Measurements from ENCODE around the gene PLEKHG5.
A peak's percentile ranks its signal among the peaks of the same experiment; 100 is the strongest.
"Not testable (repeated sequence)": the region's sequence is repeated elsewhere in the genome, so short reads cannot be mapped to it uniquely, and the experiment has no call there.

Gene PLEKHG5

DNA sequence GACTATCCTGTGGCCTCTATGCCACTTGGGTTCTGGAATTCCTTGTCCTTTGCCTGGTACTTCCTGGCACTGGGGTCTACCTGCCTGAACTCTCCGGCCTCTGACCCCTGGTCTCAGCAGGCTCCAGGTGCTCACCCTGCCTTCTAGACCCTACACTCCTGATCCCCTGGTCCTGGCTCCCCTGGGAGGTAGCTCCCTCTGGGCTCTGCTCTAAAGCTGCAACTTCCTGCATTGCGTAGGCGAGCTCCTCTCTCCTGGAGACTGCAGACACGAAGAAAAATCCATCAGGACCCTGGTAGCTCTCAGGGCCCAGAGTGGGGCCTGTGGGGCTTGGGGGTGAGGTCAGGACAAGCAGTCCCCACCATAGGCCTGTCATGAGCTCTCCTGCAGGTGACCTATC, 7.8 kb upstream of the PLEKHG5 start:
- DNase-seq (ENCODE audit: low read depth, low spot score): no peak
- no peak overlapping the region for H3K4me3 ChIP-seq (ENCODE audit: low read length)

DNA sequence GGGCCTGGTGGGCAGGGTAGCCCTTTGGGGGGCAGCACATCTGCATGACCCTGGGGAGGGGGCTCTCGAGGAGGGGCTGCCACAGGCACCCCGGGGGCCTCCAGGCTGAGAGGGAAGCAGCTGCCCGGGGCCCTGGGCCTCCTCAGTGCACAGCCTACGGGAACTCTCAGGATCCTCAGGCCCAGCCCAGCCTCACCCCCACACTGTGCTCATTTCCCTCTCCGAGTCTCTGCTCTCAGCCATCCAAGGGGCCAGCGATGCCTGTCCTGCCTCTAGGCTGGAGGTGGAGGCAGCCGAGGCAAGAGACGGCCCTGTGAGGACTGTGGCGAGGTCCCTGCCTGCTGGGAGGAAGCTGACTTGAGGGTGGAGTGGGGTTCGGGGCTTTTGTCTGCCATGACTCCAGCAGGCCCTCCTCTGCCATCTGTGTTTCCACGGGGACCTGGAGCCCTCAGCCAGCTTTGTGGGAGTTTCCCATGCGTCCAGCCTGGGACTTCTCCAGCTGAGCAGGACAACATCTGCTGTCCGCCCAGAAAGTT, 7.2 kb upstream of the PLEKHG5 start:
- H3K4me3 ChIP-seq (ENCODE audit: low read length): no peak overlapping the region
- DNase-seq (ENCODE audit: low read depth, low spot score): no peak

DNA sequence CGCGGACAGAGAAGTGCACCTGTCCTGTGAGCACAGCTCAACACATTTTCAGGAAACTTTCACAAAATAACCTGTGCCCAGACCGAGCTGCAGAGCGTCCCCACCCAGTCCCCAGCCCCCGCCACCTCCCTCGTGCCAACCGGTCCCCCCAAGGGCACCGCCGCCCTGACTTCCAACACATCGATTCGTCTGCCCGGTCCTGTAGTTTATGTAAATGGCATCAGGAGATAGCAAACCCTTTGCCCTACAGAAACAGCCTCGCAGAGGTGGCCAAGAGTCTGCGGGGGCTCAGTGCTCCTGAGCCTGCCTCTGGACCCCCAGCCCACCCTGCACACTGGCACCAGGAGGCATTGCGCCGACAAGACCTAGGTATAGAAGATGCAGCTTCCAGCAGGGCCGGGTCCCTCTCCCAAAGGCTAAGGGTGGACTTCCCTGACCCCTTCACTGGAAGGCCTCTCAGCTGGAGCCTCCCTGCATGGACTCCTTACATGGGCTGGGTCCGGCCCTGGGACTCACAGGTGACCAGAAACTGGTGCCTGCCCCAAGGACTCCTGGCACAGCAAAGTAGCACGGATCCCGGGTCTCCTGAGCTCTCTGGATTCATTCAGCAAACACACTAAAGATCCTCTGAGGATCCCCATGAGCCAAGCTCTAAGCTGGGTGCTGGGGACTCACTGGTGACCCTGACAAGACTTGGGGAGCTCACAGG, 6.6 kb upstream of the PLEKHG5 start:
- H3K4me3 ChIP-seq (ENCODE audit: low read length): peak overlapping the region; percentile 59
- DNase-seq (ENCODE audit: low read depth, low spot score): no peak

DNA sequence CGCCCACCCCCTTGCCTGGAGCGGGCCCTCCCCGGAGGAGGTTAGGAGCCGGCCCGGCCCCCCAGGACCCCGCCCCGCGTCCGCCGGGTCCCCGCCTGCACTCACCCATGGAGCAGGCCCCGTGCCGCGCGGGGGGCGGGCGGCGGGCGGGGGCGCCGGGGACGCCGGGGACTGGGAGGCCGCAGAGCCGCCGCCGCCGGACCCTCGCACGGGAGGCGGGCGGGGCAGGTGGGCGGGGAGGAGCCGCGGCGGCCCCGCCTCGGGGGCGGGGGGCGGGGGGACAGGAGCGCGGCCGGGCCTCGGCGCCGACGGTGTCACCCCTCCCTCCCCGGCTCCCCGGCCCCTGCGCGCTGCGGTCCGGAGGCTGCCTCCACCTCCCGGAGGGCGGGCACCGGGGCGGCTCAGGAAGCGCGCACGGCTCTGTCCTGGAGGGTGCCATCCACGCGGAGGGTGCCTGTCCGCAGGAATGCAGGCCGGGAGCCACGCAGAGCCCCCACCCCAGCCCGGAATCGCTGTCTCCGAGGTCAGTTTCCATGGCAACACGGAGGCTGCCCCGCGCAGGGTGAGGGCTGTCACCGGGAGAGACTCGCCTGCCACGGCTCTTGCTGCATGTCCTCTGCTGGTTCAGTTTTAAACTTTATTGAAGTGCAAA, 5.9 kb upstream of the PLEKHG5 start:
- DNase-seq (ENCODE audit: low read depth, low spot score): peak; percentile 30
- H3K4me3 ChIP-seq (ENCODE audit: low read length): peak overlapping the region; percentile 59

DNA sequence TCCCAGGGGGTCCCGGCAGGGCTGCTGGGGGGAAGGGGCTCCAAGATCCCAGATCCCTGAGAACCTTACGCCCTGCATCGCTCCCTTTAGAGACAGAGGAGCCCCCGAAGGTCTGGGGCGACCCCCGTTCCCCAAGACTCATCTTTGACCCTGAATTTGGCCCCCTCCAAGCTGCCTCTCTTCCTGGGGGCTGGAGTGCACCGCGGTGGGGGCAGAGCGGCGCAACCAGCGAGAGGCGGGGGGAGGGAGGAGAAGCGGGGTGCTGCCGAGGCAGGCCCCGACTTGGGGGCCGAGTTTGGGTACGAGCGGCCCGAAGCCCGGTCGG, 5.4 kb upstream of the PLEKHG5 start:
- DNase-seq (ENCODE audit: low read depth, low spot score): no peak
- peak overlapping the region; percentile 15; the same call in 1 of the 2 replicates for H3K4me3 ChIP-seq (ENCODE audit: low read length)

DNA sequence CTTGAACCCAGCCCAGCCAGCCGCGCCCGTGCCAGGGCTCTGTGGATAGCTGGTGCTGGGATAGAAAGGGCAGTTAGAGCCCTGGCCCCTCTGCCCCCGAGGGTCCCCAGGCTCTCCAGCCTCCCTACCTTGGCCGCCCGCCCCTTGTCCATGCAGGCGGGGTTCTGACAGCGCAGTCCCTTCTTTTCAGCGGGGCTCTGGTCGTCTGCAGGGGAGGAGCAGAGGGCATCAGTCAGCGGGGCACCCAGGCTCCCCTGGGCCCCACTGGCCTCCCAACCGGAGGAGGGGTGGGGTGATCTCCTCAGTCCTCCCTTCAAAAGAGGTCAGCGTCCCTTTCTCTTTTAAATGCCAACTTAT, 4.9 kb upstream of the PLEKHG5 start:
- no peak for DNase-seq (ENCODE audit: low read depth, low spot score)
- no peak overlapping the region for H3K4me3 ChIP-seq (ENCODE audit: low read length)

DNA sequence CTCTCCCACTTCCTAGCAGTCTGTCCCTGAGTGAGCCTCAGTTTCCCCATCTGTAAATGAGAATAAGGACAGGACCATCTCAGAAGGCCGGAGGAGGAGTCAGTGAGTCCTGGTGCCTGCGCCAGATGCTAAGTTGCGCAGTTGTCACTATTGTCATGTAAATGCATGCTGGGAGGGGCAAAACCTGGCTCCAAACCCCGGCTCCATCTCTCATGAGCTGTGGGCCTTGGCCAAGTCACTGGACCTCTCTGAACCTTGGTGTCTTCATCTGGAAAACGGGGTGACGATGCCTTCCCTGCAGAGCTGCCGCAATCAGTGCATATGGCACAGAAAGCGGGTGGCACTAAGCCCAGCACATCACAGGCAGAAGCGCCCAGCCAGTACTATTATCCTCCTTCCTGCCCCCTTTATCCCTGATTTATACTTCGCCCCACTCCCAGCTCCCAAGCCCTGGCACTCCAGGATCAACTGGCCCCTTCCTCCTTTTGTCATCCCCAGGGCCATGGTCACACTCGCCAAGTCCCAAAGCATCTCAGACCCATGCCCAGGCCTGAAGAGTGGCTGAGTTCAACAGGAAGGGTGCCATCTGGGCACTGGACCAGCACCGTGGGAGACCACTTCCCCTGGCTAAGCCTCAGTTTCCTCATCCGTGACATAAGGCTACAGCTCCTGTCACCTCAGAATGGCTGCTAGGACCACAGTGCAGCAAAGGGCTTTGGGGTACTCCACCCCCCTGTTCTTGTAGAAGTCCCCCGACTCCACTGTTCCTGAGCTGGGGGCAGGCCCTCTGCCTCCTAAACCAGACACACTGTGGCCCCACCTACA, 4.3 kb upstream of the PLEKHG5 start:
- no peak for DNase-seq (ENCODE audit: low read depth, low spot score)
- no peak overlapping the region for H3K4me3 ChIP-seq (ENCODE audit: low read length)

DNA sequence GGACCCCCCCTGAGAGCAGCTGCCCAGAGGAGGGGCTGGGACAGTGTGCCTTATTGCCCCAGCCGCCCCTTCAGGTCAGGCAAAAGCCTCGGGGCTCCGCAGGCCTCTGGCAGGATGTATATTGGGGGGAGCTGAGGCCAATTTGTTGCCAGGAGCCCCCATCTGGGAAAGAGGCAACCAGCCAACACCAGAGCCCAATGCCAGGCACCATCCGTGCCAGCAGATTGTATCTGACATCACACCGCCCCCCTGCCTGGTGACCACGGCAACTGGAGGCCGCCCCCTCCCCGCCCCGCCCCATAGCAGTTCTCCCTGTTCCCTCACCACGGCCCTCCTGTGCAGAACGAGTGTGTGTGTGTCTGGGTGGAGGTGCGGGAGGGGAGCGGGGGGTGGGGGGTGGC, 3.6 kb upstream of the PLEKHG5 start:
- DNase-seq (ENCODE audit: low read depth, low spot score): peak; percentile 47
- no peak overlapping the region for H3K4me3 ChIP-seq (ENCODE audit: low read length)

DNA sequence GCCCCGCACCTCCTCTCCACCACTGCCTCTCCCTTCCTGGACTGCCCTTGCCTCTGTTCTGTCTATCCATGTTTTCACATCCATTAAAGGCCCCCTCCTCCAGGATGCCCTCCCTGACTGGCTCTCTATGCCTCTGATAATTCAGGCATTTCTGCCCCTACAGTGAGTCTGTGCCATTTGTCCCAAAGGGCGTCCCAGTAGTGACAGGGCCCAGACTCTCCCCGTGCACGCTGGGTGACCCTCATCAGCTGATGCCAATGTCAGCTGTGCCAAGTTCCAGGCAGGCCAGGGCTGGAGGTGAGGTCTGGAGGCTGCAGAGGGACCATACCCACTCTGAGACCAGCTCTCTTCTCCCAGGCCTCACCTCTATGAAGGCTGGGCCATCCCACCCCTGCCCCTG, 3.2 kb upstream of the PLEKHG5 start:
- no peak overlapping the region for H3K4me3 ChIP-seq (ENCODE audit: low read length)
- DNase-seq (ENCODE audit: low read depth, low spot score): no peak

DNA sequence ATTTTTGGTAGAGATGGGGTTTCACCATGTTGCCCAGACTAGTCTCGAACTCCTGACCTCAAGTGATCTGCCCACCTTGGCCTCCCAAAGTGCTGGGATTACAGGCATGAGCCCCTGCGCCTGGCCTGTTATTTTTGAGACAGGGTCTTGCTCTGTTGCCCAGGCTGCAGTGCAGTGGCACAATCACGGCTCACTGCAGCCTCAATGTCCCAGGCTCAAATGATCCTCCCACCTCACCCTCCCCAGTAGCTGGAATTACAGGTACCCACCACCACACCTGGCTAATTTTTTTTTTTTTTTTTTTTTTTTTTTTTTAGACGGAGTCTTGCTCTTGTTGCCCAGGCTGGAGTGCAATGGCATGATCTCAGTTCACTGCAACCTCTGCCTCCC, 2.4 kb upstream of the PLEKHG5 start:
- not testable (repeated sequence) for DNase-seq (ENCODE audit: low read depth, low spot score); H3K4me3 ChIP-seq (ENCODE audit: low read length)

DNA sequence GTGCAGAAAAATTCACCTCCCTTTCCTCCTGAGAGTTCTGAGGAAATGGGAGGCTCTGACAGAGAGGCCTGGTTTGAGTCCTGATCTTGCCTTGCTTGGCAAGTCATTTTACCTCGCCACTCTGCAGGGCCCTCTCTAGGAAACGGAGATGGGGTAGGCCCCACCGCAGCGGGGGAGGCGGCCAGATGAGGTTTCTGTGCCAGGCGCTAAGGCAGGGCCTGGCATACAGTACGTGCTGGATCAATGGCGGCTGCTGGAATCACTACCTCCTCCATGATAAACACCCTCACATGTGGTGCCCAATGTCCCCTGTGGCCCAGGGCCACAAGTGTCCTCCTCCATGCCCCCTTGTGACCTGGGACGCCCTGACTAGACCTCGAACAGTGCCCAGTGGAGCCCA, 499 bp upstream of the PLEKHG5 start:
- H3K4me3 ChIP-seq (ENCODE audit: low read length): no peak overlapping the region
- no peak for DNase-seq (ENCODE audit: low read depth, low spot score)

DNA sequence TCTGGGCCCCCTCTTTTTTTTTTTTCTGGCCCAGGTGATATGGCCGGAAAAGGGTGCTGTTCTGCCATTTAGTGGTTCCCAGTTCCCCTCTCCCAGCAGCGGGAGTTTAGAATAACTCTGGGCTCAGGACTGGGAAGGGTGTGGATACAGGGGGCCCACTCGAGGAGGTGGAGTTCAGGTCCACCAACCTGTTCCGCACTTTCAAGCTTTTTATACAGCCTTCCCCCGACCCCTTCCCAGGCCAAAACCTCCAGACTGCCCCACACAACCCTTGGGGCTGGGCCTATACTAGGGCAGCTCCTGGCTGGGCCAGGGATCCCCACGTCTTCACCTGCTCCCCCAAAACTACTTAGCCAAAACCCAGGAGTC, 402 bp downstream of the PLEKHG5 start:
- H3K4me3 ChIP-seq (ENCODE audit: low read length): peak overlapping the region; percentile 80
- DNase-seq (ENCODE audit: low read depth, low spot score): no peak

DNA sequence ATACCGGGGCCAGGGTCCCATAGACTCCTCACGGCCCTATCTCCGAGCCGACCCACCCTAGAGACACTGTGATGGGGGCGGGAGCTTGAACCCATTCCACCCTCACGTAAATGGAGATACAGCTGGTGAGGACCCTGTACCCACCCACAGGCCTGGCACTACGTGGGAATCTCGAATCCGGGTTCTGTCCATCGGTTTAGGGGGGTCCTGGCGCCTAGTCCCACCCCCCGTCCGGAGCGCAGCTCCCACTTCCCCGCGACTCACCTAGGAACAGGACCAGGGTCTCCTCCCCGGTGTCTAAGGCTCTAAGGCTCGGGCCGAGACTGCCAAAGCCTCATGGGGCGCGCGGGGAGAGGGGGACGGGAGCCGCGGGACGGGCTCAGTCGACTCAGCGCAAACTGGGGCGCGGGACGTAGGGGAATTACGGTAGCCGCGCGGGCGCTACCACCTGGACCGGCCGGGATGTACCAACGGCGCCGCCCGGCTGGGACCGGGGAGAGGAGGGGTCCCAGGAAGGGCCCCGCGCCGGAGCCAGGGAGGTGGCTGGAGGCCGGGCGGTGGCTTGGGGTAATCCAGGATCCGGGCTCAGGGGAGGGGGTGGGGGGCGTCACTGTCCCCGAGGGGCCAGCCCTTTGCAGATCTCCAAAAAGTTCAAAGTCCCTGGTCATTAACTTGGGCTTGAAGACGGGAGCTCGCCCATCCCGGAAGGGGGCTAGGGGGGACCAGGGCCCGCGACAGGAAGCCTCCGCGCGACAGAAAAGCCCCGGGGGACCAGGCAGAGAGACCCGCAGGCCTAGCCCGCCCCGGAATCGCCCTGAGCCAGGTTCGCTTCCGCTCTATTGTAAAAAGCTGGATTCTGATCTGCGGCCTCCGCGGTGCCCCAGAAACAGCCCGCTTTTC, 1.0 kb downstream of the PLEKHG5 start:
- peak; percentile 51 for DNase-seq (ENCODE audit: low read depth, low spot score)
- H3K4me3 ChIP-seq (ENCODE audit: low read length): peak overlapping the region; percentile 80

DNA sequence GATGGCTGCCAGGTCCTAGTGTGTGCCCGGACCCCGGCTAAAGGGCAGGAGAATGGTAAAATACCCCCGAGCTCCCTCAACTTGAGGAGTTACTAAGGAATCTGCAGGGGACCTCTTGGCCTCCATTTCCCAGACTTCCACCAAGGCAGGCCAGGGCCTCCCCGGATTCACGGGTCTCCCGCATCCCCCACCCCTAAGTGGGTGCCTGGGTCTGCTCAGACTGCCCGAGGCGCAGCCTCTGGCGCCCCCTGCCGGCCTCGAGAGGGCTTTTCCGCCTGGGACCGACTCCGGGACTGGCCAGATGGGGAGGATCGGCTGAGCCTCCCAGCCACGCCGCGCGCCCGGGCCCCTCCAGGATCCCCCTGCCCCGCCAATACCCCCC, 1.7 kb downstream of the PLEKHG5 start:
- peak overlapping the region; percentile 80 for H3K4me3 ChIP-seq (ENCODE audit: low read length)
- peak; percentile 49 for DNase-seq (ENCODE audit: low read depth, low spot score)

DNA sequence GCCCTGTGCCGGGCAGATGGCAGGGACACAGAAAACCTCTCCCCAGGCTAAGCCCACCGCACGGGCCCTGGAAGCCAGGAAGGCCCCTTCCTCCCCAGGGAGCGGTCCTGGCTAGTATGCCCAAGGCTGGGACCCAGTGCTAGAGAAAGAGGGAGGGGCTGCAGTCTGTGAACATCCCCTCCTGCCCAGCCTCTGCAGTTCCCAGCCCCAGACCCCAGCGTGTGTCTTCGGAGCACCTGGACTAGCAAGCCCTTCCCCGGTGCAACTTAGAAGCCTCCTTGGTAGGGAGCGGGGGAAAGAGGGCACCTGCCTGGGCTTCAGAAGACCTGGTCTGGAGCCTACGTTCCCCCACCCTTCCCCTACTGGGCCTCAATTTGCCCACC, 2.1 kb downstream of the PLEKHG5 start:
- H3K4me3 ChIP-seq (ENCODE audit: low read length): no peak overlapping the region
- no peak for DNase-seq (ENCODE audit: low read depth, low spot score)

DNA sequence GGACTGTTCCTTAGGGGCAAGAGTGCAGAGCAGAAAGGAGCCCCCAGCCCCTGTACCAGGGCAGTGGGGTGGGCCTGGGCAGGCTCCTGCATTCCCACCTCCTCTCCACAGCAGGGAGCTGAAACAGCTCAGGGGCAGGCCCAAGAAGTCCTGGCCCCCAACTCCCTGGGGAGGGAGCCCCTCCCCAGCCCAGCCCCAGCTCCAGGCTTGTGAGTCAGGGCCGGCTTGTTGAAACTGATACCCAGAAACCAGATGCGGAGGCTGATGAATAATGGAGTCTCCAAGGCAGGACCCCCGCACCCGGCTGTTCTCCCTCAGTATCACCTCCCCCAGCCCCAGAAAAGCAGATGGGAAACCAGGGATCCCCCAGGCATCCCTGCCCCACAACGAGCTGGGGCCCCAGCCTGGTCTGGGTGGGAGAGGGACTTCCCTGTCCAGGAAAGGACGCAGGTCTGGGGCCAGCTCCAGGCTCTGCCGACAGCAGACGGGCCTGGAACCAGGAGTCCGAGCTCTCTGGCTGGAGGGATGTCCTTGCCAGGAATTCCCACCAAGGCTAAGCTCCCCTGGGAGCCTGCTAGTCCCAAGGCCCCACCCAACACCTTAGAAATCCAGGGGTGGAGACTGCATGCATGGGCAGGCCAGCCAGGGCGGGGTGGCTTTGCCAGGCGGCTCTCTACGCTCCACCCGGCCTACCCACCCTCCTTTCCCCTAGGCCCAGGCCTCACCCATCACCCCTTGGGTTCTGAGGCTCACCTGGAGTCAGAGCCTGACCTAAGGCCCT, 2.7 kb downstream of the PLEKHG5 start:
- no peak for DNase-seq (ENCODE audit: low read depth, low spot score)
- no peak overlapping the region for H3K4me3 ChIP-seq (ENCODE audit: low read length)

DNA sequence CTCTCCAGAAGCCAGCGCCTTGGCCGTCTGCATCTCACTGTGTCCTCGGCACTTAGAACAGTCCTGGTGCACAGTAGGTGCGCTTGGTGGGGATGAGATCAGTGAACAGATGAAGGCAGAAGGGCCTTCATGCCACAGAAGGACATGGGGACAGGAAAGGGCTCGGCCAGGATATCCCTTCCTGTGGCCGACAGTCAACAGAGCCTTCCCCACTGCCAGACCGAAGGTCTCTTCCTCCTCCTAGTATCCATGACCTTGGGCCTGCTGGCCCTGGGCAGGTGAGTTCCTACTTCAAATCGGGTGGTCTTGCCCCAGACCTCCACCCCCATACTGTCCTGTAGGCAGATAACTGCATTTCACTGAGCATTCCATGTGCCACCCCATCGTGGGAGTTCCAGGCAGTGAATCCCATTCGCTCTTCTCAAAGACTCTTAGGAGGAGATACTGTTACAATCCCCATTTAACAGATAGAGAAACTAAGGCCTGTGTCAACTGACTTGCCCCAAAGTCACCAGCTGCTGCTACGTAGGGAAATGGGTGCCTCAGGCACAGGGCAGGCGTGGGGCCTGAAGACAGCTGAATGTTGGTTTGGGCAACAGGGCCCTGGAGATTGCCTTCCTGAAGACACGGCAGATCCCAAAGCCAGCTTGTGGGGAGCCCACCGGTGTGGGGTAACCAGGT, 3.5 kb downstream of the PLEKHG5 start:
- no peak for DNase-seq (ENCODE audit: low read depth, low spot score)

DNA sequence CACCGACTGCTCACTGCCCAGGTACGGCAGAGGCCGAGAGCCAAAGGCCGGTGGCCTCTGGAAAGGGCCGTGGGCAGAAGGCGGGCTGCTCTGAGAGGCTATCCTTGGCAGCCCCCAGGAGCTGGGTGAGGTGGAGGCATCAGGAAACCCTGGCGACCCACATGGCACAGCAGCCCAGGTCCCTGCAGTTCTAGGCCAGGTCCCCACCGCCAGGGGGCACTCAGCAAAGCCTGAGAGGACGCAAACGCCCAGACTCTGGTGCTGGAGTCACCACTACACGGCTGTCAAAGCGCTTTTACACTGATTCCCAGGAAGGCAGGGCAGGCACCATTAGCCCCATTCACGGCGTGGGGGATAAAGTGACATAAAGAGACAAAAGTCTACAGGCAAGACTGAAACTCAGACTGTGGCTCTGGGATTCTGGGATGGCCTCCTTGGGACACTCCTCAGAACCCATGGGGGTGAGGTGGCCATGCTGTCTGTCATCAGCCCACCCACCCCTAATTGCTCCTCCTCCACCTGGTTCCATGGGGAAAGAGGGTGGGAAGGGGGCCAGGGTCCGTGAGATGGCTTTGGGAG, 4.9 kb downstream of the PLEKHG5 start:
- H3K4me3 ChIP-seq (ENCODE audit: low read length): no peak overlapping the region
- DNase-seq (ENCODE audit: low read depth, low spot score): peak; percentile 66

More for the DNA sequence above, 3.5 kb downstream of the PLEKHG5 start:
- no peak overlapping the region for H3K4me3 ChIP-seq (ENCODE audit: low read length)
